Esophagus squamous epithelium (tissue), 5 donors: ENCODE data around the gene DENND1C. TPM values are rescaled to one million over a fixed set of nuclear protein-coding genes. Genes with fewer than 3 reads are reported as not detected.

Experiments
- DNase-seq: peaks from one replicate; lab custom pipeline; 2025; lab: John Stamatoyannopoulos, UW
- H3K27ac ChIP-seq, 4 donors: fragments of 200-600 bp; sonication (generic); one replicate each; pipeline ENCODE4 v1.5.1; 2016 to 2019; ENCODE audit warnings: mild to moderate bottlenecking in 1 of 4
- H3K27me3 ChIP-seq, 4 donors: fragments of 200-600 bp; sonication (generic); 1 replicate in 3 of 4; 2 replicates in 1 of 4; pipeline versions ENCODE4 v1.5.1 to v1.6.0; 2017 to 2021; ENCODE audit warnings: antibody characterized with exemption in 1 of 4
- H3K36me3 ChIP-seq, 3 donors: fragments of 200-600 bp; sonication (generic); one replicate each; pipeline ENCODE4 v1.5.1; 2016 to 2019
- H3K4me1 ChIP-seq, 3 donors: fragments of 200-600 bp; sonication (generic); one replicate each; pipeline ENCODE4 v1.5.1; 2017 to 2019
- H3K4me3 ChIP-seq, 4 donors: fragments of 200-600 bp; sonication (generic); 1 replicate in 3 of 4; 2 replicates in 1 of 4; pipeline ENCODE4 v1.5.1; 2016 to 2019; ENCODE audit warnings: mild to moderate bottlenecking in 2 of 4, moderate library complexity in 1 of 4
- H3K9me3 ChIP-seq, 3 donors: fragments of 200-600 bp; sonication (generic); one replicate each; pipeline ENCODE4 v1.5.1; 2016 to 2019
- CTCF ChIP-seq, 6 experiments: fragments of 450-650 bp in 4 of 6; fragments of 200-600 bp in 2 of 6; sonication (generic) in 2 of 6; IDR thresholded peaks; one replicate each; pipeline ENCODE4 v1.5.1; 2016 to 2019; ENCODE audit warnings: antibody characterized with exemption in 6 of 6, mild to moderate bottlenecking in 4 of 6, moderate library complexity in 4 of 6
- POLR2A ChIP-seq, 4 donors: fragments of 450-650 bp; IDR thresholded peaks; one replicate each; pipeline ENCODE4 v1.6.1; 2017; ENCODE audit warnings: antibody characterized with exemption in 4 of 4, mild to moderate bottlenecking in 4 of 4, moderate library complexity in 3 of 4
- WGBS, 2 donors: methylation state at CpG; one replicate each; pipeline ENCODE4 v1.1.5; 2018; 5-methylcytosine and 5-hydroxymethylcytosine counted together
- intact Hi-C: fragments of 100-400 bp; cut with DNase I; formaldehyde crosslinking; loops from one replicate; pipeline ENCODE4 v1.15.0; 2022
- total RNA-seq, 4 donors: library from RNA; depleted of rRNA; stranded (reverse); fragments of >200 nt; gene quantifications; one replicate each; pipeline ENCODE4 v1.1.0, GENCODE V29; 2016
- donor health status: DM: yes; HTN: yes; CAD: no.

Gene DENND1C
- total RNA-seq, 4 donors from 2014 or later = 0.62 to 4.2 (median 1.2) TPM

GRCh38 chr19:6500837-6501739, 19.5 kb upstream of the DENND1C start:
- H3K4me1 ChIP-seq = peaks cover 9 to 22% (median 12%) of the 10 kb centered on the region in 3 donors
- peaks cover 5 to 55% (median 18%) of the 10 kb centered on the region in 4 donors for H3K27me3 ChIP-seq
- 47 to 49% methylated on average over 6 to 10 of the region's 24 CpGs for WGBS, 2 donors
- no peak for TF ChIP-seq CTCF (IDR thresholded peaks at IDR 0.05)
- no peak overlapping the region for H3K27ac ChIP-seq
- no peaks in the 10 kb centered on the region for H3K36me3 ChIP-seq
- no peak for DNase-seq
- H3K4me3 ChIP-seq = peak overlapping the region in 3 of 4 donors; percentile 19 to 64 (median 43)
- H3K9me3 ChIP-seq = no peaks in the 10 kb centered on the region
- intact Hi-C loops = no loop called here

GRCh38 chr19:6499052-6499790, 17.6 kb upstream of the DENND1C start:
- WGBS, 2 donors = 49 to 63% methylated on average over 15 to 17 of the region's 17 CpGs
- Histone ChIP-seq H3K9me3 (no peaks in the 10 kb centered on the region), H3K27me3 (peaks cover 5 to 51% (median 18%) of the 10 kb centered on the region in 4 donors)

GRCh38 chr19:6498294-6499036, 16.9 kb upstream of the DENND1C start:
- no peak for DNase-seq
- no peaks in the 10 kb centered on the region for H3K36me3 ChIP-seq
- H3K4me1 ChIP-seq = peaks cover 9 to 22% (median 12%) of the 10 kb centered on the region in 3 donors
- TF ChIP-seq CTCF (IDR thresholded peaks at IDR 0.05) (no peak), POLR2A (IDR thresholded peaks at IDR 0.05) (no peak)
- no peaks in the 10 kb centered on the region for H3K9me3 ChIP-seq
- peaks cover 5 to 44% (median 18%) of the 10 kb centered on the region in 4 donors for H3K27me3 ChIP-seq
- WGBS, 2 donors = 52 to 54% methylated on average over 6 of the region's 7 CpGs
- no peak overlapping the region for H3K27ac ChIP-seq
- intact Hi-C loops = no loop called here
- H3K4me3 ChIP-seq = no peak overlapping the region

More at GRCh38 chr19:6499052-6499790, 17.6 kb upstream of the DENND1C start:
- Histone ChIP-seq H3K27ac (no peak overlapping the region), H3K4me1 (peaks cover 9 to 22% (median 12%) of the 10 kb centered on the region in 3 donors), H3K36me3 (no peaks in the 10 kb centered on the region), H3K4me3 (no peak overlapping the region)
- no peak for DNase-seq
- TF ChIP-seq POLR2A (IDR thresholded peaks at IDR 0.05) (no peak), CTCF (IDR thresholded peaks at IDR 0.05) (no peak)
- intact Hi-C loops = no loop called here

GRCh38 chr19:6495947-6496346, 14.4 kb upstream of the DENND1C start:
- TF ChIP-seq POLR2A (IDR thresholded peaks at IDR 0.05) = no peak
- no peak for TF ChIP-seq CTCF (IDR thresholded peaks at IDR 0.05)
- Histone ChIP-seq H3K27me3 (peaks cover 0 to 19% (median 2%) of the 10 kb centered on the region in 4 donors), H3K36me3 (no peaks in the 10 kb centered on the region), H3K9me3 (peaks cover 0 to 5% (median 0%) of the 10 kb centered on the region in 3 donors), H3K27ac (no peak overlapping the region), H3K4me1 (peaks cover 0 to 7% (median 0%) of the 10 kb centered on the region in 3 donors), H3K4me3 (no peak overlapping the region)
- DNase-seq = no peak
- intact Hi-C loops = no loop called here
- WGBS, 2 donors = 95 to 100% methylated on average over 8 to 15 of the region's 19 CpGs
